NAMALWA (cell line): Measurements from ENCODE around the gene MLKL.
"Not testable (repeated sequence)": the region's sequence is repeated elsewhere in the genome, so short reads cannot be mapped to it uniquely, and the experiment has no call there.

Source experiments
- DNase-seq: peaks from one replicate; pipeline ENCODE4 v3.0.0-alpha.2; 2015; ENCODE audit warnings: low spot score

The MLKL gene

DNA sequence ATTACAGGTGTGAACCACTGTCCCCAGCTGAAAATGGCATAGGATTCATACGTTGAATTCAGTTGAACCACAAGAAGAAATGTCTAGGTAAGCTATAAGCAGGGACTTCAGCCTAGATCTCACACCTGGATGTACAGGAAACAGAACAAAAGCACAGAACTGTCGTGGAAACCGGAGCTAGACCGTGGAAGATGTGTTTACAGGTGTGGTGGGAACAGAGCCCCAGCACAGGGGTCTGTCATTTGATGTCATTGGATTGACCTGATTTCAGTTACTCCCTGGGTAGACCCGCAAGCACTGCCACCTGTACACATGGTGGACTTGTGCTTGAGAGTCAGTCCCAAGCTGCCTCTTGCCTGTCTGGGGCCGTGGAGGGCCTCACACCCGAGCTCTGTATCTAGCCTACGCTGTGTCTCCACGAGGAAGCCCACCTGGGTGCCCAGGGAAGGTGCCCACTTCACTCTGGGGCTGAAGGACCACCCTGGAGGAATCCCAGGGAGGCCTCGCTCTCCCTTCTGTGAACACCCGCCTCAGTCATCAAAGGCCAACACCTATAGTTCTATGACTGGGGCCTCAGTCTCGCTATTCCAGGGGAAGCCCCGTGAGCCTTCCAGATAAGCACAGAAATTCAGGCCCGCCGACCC is 32.2 kb upstream of the MLKL start:
- DNase-seq, result no peak

DNA sequence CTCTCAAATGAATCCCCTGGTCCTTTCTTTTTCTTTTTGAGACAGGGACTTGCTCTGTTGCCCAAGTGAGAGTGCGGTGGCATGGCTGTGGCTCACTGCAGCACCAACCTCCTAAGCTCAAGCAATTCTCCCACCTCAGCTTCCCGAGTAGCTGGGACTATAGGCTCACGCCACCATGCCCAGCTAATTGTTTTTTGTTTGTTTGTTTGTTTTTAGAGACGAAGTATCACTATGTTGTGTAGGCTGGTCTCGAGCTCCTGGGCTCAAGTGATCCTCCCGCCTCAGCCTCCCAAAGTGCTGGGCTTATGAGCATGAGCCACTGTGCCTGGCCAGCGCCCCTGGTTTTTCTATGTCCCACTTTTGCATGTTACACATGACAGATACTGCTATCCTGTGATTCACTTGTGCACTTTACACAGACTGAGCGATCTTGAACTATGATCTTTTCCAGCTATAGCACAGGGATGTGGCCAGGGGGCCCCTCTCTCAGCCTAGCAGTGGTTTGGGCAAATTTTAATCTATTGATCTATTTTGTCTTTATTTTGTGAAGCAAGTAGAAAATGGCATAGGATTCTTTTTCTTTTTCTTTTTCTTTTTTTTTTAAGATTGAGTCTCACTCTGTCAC is 31.3 kb upstream of the MLKL start:
- no peak for DNase-seq

DNA sequence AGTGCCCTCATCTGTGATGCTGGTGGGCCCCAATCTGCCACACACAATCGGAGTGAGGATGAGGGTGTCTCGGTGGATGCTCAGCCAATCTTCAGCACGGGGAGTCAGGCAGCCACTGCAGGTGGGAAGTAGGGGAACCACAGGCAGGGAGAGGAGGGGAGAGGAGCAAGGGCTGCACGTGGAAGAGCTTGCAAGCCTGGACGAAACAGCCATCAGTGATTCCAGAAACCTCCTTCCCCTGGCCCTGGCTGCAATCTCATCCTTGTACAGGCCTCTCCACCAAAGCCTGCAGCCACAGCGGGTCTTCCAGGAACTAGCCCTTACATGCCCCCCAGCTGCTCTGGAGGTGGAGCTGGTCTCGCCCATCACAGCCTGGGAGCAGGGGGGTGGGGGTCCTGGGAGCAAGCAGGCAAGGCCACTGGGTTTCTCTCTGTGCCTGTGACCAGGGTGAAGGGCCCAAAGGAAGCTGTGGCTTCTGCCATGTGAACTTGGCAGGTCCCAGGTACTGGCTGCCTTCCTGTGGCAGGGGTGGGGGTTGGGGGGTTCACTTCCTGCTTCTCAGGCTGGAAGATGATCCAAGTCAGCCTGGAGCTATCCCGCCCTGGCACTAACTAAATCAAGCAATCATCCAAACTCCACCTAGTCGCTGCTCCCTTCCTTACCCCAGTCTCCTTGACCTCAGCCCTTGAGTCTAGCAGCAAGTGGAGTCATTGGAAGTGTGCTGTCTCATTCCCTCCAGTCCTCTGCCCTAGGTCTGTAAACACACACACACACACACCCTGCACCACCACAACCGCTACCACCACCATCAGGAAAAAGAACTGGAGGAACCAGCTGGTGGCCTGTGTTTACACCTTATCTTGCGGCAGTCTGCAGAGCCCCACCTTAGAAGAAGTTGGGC is 29.4 kb upstream of the MLKL start:
- DNase-seq, result no peak

DNA sequence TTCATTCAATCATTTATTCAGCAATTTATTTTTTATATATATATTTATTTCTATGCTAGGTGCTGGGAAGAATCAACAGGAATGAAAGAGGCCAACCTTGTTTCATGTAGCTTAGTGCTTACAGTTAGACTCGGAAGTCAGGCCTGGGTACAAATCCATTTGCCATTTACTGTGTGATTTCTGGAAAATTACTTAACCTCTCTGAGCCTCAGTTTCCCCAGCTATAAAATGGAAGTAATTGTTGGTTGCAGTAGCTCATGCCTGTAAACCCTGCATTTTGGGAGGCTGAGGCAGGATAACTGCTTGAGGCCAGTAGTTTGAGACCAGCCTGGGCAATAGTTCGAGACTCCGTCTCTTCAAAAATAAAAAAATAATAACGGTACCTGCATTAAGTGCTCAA is 27.2 kb upstream of the MLKL start:
- DNase-seq, result no peak

DNA sequence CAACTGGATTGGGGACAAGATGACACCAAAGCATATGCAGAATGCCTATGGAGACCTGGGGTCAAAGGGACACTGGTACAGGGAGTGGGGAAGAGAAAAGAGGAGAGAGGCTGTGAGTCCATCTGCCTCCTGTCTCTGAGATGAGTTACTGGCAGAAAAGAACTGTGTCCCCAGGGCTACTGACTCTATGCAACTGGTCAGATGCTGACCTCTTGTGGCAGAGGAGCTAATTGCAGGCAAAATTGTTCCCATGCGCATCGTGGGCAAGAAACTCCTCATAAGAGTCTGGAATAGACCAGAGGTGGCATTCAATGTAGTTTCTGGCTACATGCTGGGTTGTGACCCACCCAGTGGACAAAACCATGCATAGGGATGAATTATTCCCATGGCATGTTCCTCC is 26.1 kb upstream of the MLKL start:
- peak; percentile 85 for DNase-seq

DNA sequence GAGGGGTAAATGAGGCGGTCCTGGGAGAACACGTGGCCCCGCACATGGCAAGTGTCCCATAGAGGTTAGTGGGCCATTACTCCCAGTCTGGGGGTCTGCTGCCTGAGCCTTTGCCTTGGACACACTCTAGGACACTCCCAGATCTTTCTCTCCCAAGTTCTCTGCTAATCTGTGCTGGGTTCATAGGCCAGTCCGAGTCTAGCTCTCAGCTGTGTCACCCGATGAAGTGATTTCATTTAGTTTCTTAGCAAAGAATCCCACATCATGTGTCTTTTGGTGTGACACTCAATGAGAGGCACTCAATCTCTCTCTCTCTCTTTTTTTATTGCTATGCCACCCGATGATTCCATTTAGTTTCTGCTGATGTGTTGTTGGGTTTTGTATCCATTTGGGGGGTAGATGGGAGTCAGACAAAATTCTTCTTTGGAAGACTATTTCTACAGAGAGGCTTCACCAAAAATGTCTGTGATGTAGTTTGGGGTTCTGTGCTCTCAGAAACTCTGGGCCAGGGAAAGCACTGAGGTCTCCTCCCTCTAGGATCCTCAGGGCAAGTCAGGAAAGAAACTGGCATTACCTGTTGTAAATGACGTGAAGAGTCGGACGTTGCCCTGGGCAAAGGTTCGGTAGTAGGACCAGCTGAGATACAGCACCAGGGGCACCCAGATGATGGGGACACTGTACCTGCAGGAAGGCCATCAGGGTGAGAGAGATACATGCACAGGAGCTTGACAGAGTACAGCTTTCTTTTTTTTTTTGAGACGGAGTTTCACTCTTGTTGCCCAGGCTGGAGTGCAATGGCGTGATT is 25.2 kb upstream of the MLKL start:
- no peak for DNase-seq

DNA sequence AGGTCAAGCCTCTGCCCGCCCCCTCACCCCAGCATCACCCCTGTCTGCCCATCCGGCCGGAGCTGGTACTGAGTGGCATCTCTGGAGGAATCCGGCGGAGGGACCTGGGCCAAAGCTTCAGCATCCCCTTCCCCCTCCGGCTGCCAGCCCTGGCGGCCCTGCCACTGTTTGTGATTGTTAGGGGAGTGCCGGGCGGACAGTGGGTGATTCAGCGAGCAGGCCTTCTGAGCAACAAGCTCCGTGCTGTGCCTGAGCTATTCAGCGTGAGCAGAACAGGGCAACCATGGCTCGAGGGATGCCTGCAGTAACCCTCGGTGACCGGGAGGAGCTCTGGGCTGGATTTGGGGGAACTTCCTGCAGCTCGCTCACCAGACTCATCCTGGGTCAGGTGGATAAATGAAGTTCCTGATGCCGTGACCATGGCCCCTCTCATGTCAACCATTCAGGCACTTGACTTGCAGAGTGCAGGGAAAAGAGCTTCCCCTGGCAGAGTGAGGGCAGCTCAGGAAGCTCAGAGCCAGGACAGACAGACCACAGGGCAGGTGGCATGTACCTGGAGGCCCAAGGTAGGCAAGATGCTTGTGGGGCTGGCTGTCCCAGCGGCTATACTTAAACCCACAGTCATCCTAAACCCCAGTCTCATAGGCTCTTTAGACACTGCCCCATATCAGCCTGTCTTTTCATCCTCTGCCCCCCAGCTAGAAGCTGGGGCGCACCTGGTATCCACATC is 24.3 kb upstream of the MLKL start:
- no peak for DNase-seq

DNA sequence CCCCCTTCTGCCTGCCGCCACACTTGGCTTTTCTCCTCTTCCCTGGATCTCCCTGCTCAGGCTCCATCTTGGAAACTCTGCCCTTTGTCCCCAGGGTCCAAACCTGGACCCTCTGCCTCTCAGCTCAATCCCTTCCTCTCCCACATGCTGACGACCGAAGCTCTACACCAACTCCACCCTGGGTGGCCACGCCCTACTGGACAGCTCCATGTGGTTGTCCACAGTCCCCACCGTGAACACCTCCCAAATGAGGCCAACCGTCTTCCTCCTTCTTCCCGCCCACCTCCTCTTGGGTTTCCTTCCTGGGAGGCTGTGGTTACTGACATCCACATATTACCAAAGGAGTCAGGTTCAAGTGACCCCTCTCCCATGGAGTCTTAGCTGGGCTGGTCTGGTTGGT is 22.6 kb upstream of the MLKL start:
- DNase-seq, result no peak

DNA sequence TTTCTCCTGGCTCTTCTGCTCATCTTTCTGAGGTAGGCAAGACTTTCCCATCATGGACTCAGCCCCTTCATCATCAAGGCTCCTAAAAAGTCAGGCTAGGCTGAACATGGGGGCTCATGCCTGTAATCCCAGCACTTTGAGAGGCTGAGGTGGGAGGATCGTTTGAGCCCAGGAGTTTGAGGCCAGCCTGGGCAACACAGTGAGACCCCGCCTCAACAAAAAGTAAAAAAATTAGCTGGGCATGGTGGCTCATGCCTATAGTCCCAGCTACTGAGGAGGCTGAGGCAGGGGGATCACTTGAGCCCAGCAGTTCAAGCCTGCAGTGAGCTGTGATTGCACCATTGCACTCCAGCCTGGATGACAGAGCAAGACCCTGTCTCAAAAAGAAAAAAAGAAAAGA is 21.5 kb upstream of the MLKL start:
- not testable (repeated sequence) for DNase-seq

DNA sequence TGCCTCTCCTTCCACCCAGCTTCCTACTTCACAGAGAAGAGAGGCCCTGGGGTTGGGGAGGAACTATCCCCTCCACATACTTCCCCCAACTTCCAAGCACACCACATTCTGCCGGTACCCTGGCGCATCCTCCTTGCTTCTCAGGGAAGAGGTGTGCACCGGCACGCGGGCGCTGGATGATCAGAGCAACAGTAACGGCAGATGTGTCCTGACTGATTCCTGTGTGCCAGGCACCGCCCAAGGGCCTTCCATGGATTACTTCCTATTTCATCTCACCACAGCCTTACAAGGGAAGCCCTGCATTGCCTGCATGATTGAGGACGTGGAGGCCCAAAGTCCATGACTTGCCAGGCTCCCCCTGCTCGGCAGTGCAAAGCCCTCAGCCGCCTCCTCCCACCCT is 21.1 kb upstream of the MLKL start:
- DNase-seq, result no peak

DNA sequence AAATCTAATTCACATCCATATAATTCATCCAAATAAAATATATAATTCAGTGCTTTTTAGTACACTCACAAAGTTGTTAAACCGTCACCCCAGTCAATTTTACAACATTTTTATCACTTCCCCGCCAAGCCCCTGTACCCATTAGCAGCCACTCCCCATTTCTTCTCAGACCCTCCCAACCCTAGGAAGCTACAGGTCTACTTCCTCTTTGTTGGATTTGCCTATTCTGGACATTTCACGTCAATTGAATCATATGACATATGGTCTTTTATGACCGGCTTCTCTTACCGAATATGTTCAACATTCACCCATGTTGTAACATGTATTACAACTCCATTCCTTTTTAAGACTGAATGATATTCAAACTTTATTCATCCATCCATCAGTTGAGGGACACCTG is 19.9 kb upstream of the MLKL start:
- peak; percentile 44 for DNase-seq

DNA sequence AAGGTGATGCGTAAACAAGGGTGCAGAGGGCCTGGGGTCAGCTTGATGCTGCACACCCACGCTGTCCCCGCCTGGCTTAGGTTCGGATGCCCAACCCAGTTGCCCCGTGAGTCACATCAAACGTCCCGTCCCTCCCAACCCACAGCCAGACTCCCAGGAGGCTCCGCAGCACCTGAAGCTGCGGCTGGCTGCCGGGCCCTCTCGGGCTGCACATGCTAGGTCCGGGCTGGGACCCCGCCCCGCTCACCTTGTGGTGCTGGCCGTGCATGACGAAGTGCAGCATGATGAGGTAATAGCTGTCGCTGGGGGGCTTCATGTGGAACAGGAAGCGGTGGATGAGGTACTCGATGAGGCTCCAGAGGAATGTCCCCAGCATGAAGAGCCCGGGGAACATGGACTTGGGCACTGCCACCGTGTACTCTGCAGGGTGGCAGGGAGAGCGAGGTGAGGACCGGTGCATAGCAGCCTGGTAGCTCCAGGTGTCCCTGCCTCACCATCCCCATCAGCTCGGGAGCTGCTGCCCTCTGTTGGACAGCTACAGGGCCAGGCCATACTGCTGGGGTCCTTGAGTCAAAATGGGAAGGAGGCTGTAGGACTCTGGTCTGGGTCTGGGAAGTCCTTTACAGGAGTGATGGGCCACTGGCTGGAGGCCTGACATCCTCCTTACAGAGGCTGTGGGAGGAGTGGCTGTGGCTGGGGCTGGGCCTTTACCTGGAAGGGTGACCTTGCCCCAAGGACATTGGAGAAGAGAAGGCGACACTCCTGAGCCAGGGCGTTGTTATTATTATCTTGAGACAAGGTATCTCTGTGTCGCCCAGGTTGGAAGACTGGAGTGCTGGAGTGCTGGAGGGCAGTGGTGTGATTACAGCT is 18.3 kb upstream of the MLKL start:
- DNase-seq, result no peak

DNA sequence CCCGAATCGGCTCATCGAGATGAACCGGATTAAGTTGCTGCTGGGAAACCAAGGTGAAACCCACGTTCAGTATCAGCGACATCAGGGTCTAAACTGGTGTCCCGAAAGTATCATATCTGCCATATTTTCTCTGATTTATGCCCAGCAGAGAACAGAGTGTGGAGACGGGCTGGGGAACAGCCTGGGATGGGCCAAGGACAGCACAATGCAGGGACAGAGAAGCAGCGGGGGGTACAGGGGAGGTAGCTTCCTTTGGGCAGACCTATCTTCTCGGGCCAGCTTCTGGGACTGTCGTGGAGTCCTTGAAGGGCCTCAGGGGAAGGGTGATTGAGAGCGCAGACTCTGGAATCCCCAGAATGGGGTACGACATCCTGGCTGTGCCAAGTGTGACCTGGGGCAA is 17.5 kb upstream of the MLKL start:
- no peak for DNase-seq

DNA sequence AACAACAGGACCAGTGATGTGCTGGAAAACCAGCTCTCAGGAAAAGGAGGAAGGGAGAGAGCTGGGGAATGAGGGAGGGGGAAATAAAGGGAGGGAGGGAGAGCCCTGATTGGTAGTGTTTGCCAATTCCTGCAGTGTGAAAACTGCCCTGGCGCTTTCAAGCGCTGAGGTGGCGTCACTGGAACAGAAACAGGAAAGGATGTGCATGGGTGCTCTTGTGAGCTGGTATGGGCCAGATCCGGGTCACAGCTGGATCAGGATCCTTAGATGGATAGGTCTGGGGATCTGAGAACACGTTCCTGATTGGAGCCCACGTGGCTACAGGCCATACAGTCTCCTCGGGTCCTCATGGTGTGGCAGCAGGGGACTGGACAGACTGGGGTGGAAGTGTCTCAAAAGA is 16.7 kb upstream of the MLKL start:
- no peak for DNase-seq

DNA sequence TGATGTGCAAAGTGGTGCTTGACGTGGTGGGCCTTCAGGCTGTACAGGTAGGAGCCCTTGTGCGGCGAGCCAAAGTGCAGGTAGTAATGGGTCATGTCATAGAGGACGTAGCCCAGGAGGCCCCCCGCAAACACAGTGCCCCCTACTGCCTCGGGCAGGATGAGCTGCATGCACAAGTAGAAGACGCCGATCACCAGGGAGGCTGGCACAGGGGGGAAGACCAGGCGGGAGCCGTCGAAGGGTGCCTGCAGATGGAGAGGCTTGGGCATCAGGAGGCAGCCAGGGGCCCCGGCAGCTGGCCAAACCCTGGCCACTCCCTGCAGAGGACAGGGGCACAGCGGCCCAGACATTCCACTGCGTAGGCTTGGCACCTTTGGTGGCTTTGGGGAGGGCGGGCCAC is 15.7 kb upstream of the MLKL start:
- no peak for DNase-seq

DNA sequence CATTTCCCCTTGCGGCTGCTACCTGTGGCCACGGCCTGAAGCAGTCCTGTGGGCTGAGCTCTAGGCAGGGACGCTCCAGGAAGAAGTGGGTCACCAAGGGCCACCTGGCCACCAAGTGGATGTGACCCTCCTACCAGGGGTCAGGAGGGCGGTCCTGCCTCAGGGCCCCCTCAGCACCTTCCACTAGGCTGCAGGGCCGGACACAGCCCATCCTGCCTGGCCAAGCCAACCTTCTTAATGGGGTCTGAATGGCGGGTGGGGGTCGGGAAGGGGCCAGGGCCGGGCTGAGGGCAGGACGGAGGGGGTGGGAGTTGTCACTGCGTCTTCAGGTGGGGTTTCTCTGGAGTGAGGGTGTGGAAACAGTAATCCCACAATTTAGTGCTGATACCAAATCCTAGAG is 13.2 kb upstream of the MLKL start:
- DNase-seq, result no peak

DNA sequence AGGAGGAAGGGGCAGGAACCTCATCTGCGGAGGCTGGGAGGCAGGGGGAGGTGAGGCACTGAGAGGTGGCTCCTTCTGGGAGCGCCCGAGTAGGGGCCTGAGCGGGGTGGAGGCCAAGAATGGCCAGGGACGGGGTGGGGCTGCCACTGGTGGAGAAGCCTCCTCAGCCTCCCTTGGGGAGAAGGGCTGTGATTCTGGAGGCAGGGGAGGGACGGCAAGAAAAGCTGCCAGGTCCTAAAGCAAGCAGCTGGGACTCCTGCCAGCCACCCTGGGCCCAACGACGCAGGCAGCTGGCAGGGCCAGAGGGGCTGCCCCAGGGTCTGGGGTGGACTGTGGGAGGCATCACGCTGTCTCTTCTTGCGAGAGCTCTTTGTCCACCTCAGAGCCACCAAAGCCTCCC is 12.7 kb upstream of the MLKL start:
- no peak for DNase-seq

DNA sequence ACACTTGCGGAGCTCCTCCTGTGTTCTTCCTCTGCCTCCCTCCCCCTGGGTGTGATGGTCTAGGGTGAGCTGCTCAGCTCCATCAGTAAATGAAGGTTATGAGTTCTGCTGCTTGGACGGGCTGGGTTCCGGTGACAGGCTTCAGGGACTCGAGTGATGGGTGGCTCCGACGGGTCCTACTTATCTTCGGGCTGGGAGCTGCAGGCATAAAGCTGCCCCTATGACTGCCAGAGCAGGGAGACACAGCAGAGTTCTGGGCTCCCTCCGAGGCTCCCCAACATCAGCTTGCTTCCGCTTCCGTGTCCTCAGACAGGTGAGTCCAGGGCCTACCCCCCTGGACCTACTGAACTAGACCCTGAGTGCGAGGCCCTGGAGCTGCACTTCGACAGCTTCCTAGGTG is 11.3 kb upstream of the MLKL start:
- DNase-seq, result no peak

DNA sequence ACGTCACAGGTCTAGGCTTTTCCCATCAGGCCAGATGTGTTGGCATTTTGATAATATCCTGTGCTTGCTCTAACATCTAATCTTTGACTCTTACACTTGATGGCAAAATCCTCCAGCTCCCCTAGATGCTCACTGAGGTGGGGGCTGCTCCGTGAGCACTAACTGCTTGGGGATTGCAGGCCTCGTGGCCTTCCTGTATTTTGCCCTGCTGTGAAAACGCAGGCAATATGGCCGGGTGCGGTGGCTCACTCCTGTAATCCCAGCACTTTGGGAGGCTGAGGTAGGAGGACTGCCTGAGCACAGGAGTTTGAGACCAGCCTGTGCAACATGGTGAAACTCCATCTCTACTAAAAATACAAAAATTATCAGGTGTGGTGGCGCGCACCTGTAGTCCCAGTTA is 9.7 kb upstream of the MLKL start:
- no peak for DNase-seq

DNA sequence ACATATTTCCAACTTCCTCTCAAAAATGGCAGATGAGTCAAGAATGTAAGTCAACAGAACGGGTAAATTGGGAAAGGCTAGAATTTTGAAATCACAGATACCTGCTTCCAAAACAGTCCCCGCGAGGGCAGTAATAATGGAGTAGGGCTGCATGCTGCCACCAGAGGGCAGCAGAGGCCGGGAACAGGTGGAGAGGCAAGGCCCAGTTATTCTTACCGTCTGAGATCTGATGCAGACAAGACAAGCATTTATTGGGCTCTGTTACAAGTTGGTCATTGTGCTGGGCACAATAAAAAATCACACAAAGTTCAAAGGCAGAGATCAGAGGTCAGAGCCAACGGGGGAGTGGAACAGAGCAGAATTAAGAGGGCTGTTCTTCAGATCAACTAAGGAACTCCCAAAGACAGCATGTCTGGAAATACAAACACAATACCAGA is 8.8 kb upstream of the MLKL start:
- peak; percentile 89 for DNase-seq

DNA sequence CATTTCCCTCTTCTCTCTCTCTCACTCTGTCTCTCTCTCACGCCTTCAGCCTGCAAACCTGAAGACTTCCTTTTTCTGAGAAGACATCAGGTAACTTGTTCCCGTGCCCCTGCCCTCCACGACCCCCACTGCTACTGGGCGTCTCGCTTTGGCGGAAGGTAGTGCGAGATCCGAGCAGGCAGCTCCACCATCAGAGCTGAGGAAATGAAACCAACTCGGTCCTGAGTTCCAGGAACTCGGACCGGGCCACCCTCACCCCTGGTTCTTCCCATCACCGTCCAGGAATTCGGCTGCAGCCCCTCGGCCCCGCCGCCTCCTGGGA is 585 bp downstream of the MLKL start:
- DNase-seq, result peak; percentile 48
